CD1c-positive myeloid dendritic cell (primary cell): ENCODE measurements around the gene RABEP2.
"Not testable (repeated sequence)": the region's sequence is repeated elsewhere in the genome, so short reads cannot be mapped to it uniquely, and the experiment has no call there.

Experiments used
- DNase-seq: peaks from one replicate; pipeline ENCODE4 v3.0.0-alpha.2; 2016; ENCODE audit errors: extremely low spot score

The RABEP2 gene, protein sequence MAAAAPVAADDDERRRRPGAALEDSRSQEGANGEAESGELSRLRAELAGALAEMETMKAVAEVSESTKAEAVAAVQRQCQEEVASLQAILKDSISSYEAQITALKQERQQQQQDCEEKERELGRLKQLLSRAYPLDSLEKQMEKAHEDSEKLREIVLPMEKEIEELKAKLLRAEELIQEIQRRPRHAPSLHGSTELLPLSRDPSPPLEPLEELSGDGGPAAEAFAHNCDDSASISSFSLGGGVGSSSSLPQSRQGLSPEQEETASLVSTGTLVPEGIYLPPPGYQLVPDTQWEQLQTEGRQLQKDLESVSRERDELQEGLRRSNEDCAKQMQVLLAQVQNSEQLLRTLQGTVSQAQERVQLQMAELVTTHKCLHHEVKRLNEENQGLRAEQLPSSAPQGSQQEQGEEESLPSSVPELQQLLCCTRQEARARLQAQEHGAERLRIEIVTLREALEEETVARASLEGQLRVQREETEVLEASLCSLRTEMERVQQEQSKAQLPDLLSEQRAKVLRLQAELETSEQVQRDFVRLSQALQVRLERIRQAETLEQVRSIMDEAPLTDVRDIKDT

DNA sequence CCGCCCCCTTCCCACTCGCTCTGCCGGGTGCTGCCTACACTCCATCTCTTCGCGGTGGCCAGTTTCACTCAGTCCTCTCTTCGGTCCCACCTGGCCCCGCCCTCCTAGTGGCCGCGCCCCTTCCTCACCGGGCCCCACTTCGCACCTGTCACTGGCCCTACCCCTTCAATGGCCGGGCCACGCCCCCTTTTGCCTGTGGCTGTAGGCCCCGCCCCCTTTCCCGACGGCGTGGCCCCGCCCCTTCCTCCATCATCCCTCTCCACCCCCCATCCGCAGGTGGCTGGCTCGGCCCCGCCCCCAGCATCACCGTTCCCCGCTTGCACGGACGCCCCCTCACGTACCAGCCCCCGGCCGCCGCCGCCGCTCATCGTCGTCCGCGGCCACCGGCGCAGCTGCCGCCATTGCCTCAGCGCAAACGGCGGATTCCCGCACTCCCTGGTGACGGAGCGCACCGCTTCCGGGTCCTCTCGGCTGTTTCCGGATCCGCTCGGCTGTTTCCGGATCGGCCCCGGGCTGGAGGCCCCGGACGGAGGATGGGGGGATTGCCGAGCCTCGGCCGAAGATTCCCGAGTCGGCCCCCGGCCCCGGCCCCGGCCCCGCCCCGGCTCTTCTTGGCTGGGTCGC is at the start of gene RABEP2:
RABEP2 (minus strand) TSS at position 477 of the 624 bp plus-strand sequence; CDS start at position 402, 75 bp downstream.
- DNase-seq = peak; percentile 95

DNA sequence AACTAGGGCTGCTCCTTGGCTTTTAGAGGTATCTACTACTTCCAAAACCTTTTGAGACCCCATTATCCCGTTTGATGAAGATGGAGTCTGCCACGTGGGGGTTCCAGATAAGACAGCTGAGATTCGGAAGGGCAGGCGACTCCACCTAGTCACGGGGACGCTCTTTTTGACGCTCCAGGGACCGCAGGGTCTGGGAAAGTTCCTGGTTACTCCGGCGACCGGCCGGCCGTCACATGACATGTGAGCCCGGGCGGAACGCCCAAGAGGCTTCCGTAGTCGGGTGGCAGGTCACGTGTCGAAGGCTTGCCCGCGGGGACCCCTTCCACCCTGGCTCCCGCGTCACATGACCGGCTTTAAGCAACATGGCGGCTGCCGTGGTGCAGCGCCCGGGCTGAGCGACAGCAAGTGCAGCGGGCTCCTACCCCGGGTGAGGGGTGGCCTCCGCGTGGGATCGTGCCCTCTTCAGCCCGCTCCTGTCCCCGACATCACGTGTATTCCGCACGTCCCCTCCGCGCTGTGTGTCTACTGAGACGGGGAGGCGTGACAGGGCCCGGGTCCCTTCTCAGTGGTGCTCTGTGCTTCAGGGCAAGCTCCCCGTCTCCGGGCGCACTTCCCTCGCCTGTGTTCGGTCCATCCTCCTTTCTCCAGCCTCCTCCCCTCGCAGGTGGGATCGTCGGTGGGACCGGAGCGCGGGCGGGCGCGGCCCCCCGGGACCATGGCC is 49.6 kb upstream of the RABEP2 start, which contains the start of gene SPNS1:
SPNS1 (plus strand) TSS at position 342 of the 721 bp plus-strand sequence; CDS start at position 716, 374 bp downstream.
- DNase-seq = peak; percentile 97

DNA sequence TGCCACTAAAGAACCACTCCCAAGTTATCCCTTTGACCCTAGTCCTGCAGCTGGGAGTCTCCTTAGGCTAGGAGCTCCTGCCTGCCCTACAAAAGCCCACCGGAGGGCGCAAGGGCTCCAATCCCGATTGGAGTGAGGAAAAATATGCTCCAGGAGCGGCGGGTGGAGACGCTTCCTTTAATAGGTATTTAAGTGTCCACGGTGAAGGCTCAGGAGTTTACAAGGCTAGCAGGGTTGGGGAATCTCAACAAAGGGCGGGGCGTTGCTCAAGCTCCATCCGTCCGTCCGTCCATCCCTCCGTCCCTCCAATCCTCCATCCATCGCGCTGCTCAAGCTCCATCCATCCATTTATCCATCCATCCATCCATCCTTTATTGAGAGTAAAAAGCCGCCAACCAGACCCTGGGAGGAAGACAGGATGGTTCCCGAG is 49.0 kb upstream of the RABEP2 start:
- peak; percentile 36 for DNase-seq

DNA sequence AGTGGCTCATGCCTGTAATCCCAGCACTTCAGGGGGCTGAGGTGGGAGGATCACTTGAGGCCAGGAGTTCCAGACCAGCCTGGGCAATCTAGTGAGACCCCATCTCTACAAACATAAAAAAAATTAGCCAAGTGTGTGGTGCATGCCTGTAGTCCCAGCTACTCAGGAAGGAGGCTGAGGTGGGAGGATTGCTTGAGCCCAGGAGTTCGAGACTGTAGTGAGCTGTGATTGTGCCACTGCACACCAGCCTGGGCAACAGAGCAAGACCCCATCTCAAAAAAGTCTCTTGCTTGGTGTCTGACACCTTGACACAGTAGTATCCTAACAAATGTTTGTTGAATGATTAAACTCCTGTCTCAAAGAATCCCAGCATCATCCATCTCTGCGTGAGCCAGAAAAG is 44.7 kb upstream of the RABEP2 start:
- DNase-seq = not testable (repeated sequence)

DNA sequence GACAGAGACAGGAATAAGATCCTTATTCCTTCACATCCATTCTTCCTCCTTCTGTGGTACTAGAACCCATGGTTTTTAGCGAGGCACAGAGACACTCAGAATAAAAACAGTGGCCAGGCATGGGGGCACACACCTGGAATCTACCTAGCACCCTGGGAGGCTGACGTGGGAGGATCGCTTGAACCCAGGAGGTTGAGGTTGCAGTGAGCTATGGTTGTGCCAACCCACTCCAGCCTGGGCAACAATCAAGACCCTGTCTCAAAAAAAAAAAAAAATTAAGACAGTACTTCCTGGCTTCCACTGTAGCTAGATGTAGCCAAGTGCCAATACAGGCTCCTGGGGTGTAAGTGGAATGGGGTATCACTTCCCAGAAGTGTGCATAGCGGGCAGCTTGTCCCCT is 42.1 kb upstream of the RABEP2 start:
- no peak for DNase-seq

DNA sequence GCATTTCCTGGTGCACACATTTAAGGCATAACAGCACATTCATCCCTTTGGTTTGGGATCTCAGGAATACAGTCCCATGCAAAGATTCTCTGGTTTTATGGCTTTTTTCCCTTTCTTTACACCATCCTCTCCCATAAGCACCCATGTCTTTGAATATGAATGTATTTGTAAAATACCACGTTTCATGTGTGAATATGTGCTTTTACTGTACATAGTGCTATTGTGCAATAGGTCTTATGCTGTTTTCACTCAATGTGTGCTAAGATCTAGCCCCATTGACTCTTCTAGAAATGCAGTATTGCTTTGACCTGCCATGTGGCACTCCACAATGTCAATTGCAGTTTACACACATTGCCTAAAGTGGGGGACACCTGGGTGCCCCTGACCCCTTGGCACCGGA is 39.5 kb upstream of the RABEP2 start:
- no peak for DNase-seq

DNA sequence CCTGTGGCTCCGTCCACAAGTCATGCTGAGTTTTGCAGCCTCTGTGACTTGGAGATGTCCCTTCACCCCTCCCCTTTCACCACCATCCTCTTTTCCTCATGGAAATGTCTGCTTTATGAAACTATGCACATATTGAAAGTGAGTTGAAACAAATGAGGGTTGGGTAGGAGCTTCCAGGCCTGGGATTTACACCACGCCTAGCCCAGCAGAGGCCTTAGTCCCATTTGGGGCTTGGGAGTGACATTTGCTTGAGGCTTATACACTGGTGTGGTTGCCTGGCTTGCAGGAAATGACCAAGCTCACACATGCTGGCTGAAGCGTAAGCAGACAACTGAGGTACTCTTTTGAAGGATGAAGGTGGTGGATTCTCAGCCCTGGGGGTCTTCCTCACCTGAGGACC is 39.0 kb upstream of the RABEP2 start:
- DNase-seq = no peak

DNA sequence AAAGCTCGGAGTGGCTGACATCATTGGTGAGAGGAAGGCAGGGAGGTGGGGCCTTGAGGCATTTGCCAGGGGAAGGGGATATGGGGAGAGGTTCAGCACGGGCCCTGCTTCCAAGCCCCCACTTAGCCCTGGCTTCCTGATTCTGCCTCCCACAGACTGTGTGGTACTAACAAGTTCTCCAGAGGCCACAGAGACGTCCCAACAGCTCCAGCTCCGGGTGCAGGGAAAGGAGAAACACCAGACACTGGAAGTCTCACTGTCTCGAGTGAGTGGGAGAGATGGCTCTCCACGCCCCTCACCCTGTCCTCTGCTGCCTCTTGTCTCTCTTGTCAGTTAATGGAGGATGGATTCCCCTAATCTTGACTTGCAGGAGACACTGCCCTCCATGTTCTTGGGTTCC is 33.8 kb upstream of the RABEP2 start:
- peak; percentile 31 for DNase-seq

DNA sequence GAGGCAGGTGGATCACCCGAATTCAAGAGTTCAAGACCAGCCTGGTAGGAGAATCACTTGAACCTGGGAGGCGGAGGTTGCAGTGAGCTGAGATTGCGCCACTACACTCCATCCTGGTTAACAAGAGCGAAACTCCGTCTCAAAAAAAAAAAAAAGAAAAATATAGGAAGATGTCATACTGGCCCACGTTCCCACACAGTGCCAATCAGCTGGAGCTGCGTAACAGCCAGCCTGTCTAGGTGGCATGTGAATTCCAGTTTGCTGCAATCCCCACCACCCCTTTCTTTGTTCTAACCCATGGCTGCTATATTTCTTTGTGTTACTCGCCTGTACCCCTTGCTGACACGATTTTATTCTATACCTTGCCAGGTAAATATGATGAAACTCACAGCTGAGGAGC is 33.2 kb upstream of the RABEP2 start:
- no peak for DNase-seq

DNA sequence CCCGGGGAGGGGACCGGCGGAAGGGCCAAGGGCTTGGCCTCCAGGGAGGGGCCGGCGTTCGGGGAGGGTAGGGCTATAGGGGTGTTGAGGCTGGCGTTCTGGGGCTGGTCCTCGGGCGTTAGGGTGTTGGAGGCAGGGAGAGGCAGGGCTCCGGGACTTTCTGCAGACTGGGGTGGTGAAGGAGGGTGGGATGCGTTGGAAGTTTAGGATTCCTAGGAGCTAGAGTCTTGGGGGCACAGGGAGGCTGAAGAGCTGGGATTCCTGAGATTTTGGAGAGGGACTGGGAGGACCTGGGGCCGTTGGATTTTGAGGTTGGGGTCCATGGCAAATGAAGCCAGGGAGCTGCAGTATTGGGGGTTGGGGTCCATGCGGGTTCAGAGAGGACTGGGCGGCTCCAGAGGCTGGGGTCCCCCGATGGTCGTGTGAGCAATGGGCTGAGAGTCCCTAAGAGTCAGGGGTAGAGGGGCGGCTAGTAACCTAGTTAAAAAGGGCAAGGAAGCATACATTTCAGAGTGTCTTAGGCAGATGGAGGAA is 26.4 kb upstream of the RABEP2 start:
- DNase-seq = peak; percentile 45

DNA sequence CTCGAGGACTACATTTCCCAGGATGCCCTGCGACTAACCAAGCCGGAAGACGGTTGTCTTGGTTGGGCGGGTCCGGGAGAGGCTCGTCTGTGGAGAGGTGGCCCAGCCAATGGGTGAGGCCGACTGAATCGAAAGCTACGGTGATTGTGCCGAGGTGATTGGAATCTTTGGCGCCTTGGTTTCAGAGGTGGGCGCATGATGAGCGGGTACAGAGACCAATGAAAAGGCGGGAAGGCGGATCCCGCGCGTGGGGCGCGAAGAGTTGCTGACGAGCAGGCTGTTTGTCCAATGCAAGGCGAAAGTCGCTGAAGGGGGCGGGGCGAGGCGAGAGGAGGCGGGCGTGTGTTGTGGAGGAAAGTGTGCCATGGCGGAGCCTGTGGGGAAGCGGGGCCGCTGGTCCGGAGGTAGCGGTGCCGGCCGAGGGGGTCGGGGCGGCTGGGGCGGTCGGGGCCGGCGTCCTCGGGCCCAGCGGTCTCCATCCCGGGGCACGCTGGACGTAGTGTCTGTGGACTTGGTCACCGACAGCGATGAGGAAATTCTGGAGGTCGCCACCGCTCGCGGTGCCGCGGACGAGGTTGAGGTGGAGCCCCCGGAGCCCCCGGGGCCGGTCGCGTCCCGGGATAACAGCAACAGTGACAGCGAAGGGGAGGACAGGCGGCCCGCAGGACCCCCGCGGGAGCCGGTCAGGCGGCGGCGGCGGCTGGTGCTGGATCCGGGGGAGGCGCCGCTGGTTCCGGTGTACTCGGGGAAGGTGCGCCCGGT is 25.8 kb upstream of the RABEP2 start, which contains the start of gene NFATC2IP:
NFATC2IP (plus strand) TSS at position 290 of the 762 bp plus-strand sequence; CDS start at position 365, 75 bp downstream.
- peak; percentile 100 for DNase-seq

DNA sequence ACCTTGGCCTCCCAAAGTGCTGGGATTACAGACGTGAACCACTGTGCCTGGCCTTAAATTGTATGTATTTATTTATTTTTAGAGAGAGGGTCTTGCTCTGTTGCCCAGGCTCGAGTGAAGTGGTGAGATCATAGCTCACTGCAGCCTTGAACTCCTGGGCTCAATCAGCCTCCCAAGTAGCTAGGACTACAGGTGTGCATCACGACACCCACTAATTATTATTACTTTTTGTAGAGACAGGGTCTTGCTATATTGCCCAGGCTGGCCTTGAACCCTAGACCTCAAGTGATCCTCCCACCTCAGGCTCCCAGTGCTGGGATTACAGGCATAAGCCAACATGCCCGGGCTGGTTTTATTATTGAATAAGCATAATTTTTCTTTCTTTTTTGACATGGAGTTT is 21.6 kb upstream of the RABEP2 start:
- no peak for DNase-seq

DNA sequence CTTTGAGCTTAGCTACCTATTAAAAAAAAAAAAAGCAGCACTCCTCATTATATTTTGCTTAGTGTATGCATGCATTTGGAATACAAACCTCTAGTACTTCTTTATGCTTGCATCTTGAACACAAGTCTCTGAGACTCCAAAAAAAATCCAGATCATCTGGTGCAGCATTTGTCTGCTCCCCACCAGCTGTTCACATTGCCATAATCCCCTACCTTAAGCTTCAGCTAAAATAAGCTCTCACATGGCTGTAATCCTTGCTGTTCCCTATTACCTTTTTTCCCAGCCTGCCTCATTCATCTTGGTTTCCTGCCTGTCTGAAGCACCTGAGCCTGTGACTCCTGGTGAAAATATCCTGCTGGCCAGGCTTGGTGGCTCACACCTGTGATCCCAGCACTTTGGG is 18.2 kb upstream of the RABEP2 start:
- DNase-seq = no peak

DNA sequence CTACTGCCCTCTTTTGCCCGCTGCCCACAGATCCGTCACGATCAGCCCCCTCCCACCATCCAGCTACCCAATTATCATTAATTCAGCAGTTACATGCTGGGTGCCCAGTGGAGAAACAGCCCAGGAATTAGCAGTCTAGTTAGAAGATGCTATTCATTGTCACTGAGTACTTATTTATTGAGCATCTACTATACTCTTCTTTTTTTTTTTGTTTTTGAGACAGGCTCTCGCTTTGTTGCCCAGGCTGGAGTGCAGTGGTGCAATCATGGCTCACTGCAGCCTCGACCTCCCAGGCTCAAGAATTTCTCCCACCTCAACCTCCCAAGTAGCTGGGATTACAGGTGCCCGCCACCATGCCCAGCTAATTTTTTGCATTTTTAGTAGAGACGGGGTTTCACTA is 14.8 kb upstream of the RABEP2 start:
- DNase-seq = not testable (repeated sequence)

DNA sequence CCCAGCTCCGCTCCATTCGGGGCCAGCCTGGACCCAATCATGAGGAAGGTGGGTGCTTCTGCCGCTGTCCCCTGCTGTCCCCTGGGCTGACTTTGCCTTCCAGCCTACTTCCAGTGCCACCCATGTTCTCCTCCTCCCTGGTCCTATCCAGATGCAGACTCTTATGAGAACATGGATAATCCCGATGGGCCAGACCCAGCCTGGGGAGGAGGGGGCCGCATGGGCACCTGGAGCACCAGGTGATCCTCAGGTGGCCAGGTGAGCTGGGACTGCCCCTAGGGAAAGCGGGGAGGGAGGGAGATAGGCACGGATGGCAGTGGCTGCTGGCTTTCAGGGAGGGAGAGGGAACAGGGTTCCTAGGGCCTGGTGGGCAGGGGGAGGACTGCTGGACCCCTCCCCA is 13.7 kb upstream of the RABEP2 start:
- no peak for DNase-seq

DNA sequence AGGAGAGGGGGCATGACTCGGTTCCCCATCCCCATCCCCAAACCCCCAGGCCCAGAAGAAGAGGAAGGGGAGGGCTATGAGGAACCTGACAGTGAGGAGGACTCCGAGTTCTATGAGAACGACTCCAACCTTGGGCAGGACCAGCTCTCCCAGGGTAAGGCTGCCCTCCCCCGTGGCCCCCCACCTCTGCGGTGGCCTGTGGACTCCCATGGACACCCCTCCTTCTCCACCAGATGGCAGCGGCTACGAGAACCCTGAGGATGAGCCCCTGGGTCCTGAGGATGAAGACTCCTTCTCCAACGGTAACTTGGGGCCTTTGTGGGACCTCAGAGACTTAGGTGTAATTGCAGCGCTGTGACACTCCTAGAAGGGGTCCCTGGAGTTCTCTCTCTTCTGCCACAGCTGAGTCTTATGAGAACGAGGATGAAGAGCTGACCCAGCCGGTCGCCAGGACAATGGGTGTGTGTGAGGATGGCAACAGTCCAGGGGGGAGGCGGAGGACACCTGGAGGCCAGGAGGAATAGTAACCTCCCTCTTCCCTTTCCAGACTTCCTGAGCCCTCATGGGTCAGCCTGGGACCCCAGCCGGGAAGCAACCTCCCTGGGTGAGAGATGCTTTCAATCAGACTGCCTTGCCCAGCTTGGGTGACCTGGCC is 12.3 kb upstream of the RABEP2 start:
- no peak for DNase-seq

DNA sequence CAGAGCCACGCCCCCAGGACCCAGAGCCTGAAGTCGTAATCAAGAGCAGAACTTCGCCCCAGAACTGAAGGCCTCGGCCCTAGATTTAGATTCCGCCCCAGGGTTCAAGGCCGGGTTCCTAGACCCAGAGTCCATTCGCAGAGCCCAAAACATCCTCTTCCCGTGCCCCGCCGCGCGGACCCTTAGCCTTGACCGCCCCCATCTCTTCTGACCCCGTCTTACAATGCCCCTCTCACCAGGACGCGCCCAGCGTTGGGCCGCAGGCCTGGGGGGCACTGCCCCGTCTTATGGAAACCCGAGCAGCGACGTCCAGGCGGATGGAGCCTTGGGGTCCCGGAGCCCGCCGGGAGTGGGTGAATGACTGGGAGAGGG is 11.7 kb upstream of the RABEP2 start:
- no peak for DNase-seq

DNA sequence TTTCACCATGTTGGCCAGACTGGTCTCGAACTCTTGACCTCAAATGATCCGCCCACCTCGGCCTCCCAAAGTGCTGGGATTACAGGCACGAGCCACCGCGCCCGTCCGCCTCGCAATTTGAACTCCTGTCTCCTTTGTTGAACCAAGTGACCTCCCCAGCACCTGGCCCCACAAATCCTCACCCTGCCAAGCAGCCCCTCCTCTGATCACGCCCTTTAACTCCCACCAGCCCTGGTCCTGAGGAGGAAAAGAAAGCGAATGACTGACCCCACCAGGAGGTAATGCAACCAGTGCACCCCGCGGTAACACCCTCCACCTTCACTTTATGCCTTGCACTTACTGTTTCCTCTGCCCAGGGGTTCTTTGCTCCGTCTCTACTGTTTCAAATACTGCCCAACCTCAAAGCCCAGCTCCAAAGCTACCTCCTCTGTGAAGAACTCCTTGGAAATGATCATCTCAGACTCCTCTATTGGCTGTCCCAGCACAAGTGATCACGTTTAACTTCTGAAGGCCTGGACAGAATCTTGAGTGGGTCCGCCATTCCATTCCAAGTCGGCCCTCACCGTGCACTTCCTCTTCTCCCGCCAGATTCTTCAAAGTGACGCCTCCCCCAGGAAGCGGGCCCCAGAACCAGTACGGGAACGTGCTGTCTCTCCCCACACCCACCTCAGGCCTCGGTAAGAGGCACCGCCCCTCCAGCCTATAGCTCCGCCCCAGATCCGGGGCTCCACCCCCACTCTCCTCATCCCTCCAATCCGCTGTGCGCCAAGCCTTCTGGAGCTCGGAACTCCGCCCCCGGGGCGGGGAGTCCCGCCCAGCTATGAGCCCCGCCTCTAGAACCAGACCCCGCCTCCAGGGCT is 11.1 kb upstream of the RABEP2 start:
- peak; percentile 98 for DNase-seq

DNA sequence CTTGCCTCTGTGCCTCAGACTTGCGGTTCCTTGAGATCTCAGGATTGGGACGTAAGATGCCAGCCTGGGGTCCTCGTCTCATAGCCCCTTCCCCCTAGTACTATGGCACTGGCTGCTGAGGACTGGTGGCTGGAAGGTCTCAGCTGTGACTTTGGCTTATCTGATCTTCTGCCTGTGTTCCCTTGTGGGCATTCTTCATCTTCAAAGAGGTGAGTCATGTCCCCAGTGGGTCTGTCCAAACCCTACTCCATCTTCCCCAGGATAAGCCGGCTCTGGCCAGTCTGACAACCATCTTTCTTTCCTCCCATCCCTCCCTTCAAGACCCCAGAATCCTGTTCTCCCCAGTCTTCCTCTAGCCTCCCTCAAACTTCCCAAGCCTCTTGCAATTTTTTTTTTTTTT is 10.3 kb upstream of the RABEP2 start:
- no peak for DNase-seq

DNA sequence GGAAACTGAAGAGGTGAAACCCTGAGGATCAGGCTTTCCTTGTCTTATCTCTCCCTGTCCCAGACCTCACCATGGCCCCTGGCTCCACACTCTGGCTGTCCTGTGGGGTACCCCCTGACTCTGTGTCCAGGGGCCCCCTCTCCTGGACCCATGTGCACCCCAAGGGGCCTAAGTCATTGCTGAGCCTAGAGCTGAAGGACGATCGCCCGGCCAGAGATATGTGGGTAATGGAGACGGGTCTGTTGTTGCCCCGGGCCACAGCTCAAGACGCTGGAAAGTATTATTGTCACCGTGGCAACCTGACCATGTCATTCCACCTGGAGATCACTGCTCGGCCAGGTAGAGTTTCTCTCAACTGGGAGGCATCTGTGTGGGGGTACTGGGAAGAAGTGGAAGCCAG is 8.1 kb upstream of the RABEP2 start:
- no peak for DNase-seq
